ENCODE measurements around the gene MSANTD2.

The MSANTD2 gene

DNA sequence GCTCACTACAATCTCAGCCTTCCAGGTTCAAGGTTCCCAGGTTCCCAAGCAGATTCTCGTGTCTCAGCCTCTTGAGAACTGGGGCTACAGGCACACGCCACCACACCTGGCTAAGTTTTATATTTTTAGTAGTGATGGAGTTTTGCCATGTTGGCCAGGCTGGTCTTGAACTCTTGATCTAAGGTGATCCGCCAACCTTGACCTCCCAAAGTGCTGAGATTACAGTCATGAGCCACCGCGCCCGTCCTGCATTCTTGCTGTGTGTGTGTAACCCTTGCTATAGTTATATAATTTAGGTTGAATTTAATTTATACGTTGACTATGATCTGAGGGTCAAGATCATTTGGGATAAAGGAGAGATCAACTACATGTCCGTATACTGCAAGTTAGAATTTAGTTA, 35.7 kb upstream of the MSANTD2 start:
- no peaks in the 10 kb centered on the region for H3F3A ChIP-seq (ENCODE audit: insufficient read depth, low read length)
- H3K27me3 ChIP-seq (ENCODE audit: insufficient read depth, low read length), result no peaks in the 10 kb centered on the region
- no peak overlapping the region for H3K9ac ChIP-seq (ENCODE audit: low read length)
- H3K4me1 ChIP-seq (ENCODE audit: insufficient read depth, low read length, severe bottlenecking), result peaks cover 5% of the 10 kb centered on the region
- no peaks in the 10 kb centered on the region for H3K9me3 ChIP-seq (ENCODE audit: low read length)
- H3K36me3 ChIP-seq (ENCODE audit: insufficient read depth, low read length), result no peaks in the 10 kb centered on the region
- no peak overlapping the region for H2AFZ ChIP-seq (ENCODE audit: low read length)
- no peak overlapping the region for H3K4me2 ChIP-seq (ENCODE audit: low read length)
- no peaks in the 10 kb centered on the region for H3K9me2 ChIP-seq (ENCODE audit: low read depth, low read length)
- TF ChIP-seq EZH2 (IDR thresholded peaks at IDR 0.05; ENCODE audit: borderline replicate concordance, low read length), result no peak
- H4K20me1 ChIP-seq (ENCODE audit: insufficient read depth, low read length), result no peaks in the 10 kb centered on the region
- no peaks in the 10 kb centered on the region for H3K79me2 ChIP-seq (ENCODE audit: insufficient read depth, low read length)
- no peak overlapping the region for H3K27ac ChIP-seq (ENCODE audit: low read depth, low read length, poor library complexity, severe bottlenecking)
- H3K4me3 ChIP-seq (ENCODE audit: low read depth, low read length, poor library complexity, severe bottlenecking), result no peak overlapping the region

DNA sequence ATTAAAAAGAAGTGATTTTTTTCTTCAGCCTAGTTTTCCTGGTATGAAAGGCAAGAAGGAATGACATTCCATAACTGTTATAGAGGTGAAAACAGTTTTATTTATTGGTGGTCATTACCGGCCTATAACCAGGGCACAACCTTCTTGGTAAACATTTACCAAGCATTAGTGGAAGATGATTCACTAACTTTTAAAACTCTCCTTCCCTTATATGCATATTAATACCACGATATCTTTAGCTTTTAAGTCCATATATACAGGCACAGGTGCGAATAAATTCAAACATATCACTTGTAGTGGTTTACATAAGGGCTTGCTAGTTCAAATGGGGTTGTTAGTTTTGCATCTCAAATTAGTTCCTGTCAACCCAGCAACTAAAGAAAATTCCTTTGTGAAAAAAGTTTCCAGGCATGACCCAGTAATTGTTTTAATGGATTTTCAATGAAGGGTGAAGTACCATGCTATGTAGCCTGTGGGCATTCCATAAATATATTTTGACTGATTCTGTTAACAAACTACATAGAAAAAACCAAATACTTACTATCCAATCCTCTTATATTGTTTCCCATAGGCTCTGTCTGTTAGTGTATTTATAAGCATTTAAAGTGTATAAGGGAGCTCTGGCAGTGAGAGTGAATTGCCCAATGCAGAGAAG, 34.4 kb upstream of the MSANTD2 start:
- Histone ChIP-seq H3K4me1 (ENCODE audit: insufficient read depth, low read length, severe bottlenecking) (peaks cover 5% of the 10 kb centered on the region), H2AFZ (ENCODE audit: low read length) (no peak overlapping the region), H3K27me3 (ENCODE audit: insufficient read depth, low read length) (no peaks in the 10 kb centered on the region), H3K79me2 (ENCODE audit: insufficient read depth, low read length) (no peaks in the 10 kb centered on the region), H3K4me2 (ENCODE audit: low read length) (no peak overlapping the region), H3K27ac (ENCODE audit: low read depth, low read length, poor library complexity, severe bottlenecking) (no peak overlapping the region), H3K9ac (ENCODE audit: low read length) (no peak overlapping the region), H3K4me3 (ENCODE audit: low read depth, low read length, poor library complexity, severe bottlenecking) (no peak overlapping the region), H3K9me2 (ENCODE audit: low read depth, low read length) (no peaks in the 10 kb centered on the region), H3K9me3 (ENCODE audit: low read length) (no peaks in the 10 kb centered on the region), H4K20me1 (ENCODE audit: insufficient read depth, low read length) (no peaks in the 10 kb centered on the region), H3K36me3 (ENCODE audit: insufficient read depth, low read length) (no peaks in the 10 kb centered on the region), H3F3A (ENCODE audit: insufficient read depth, low read length) (no peaks in the 10 kb centered on the region)
- TF ChIP-seq, protein P1, sequence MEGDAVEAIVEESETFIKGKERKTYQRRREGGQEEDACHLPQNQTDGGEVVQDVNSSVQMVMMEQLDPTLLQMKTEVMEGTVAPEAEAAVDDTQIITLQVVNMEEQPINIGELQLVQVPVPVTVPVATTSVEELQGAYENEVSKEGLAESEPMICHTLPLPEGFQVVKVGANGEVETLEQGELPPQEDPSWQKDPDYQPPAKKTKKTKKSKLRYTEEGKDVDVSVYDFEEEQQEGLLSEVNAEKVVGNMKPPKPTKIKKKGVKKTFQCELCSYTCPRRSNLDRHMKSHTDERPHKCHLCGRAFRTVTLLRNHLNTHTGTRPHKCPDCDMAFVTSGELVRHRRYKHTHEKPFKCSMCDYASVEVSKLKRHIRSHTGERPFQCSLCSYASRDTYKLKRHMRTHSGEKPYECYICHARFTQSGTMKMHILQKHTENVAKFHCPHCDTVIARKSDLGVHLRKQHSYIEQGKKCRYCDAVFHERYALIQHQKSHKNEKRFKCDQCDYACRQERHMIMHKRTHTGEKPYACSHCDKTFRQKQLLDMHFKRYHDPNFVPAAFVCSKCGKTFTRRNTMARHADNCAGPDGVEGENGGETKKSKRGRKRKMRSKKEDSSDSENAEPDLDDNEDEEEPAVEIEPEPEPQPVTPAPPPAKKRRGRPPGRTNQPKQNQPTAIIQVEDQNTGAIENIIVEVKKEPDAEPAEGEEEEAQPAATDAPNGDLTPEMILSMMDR (IDR thresholded peaks at IDR 0.05; ENCODE audit: low read length), result no peak
- TF ChIP-seq EZH2 (IDR thresholded peaks at IDR 0.05; ENCODE audit: borderline replicate concordance, low read length), result no peak

DNA sequence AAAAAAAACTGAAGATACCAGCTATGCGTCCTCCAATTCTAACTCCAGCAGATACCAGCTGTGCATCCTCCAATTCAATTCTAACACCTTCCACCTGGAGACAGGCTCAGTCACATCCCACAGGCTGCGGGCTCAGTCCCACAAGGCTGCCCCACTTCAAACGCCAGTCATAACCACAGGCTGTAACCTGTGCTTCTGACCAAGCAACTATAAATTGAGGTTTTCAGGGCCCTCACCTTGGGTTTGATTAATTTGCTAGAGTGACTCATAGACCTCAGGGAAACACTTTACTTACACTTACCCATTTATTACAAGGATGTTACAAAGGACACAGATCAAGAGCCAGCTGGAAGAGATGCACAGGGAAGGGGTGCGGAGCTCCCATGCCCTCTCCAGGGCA, 32.4 kb upstream of the MSANTD2 start:
- Histone ChIP-seq H3K4me3 (ENCODE audit: low read depth, low read length, poor library complexity, severe bottlenecking) (no peak overlapping the region), H3F3A (ENCODE audit: insufficient read depth, low read length) (no peaks in the 10 kb centered on the region), H4K20me1 (ENCODE audit: insufficient read depth, low read length) (no peaks in the 10 kb centered on the region), H3K36me3 (ENCODE audit: insufficient read depth, low read length) (no peaks in the 10 kb centered on the region), H3K9me2 (ENCODE audit: low read depth, low read length) (no peaks in the 10 kb centered on the region), H3K79me2 (ENCODE audit: insufficient read depth, low read length) (no peaks in the 10 kb centered on the region), H3K4me1 (ENCODE audit: insufficient read depth, low read length, severe bottlenecking) (peaks cover 5% of the 10 kb centered on the region), H2AFZ (ENCODE audit: low read length) (no peak overlapping the region), H3K27ac (ENCODE audit: low read depth, low read length, poor library complexity, severe bottlenecking) (no peak overlapping the region), H3K9me3 (ENCODE audit: low read length) (no peaks in the 10 kb centered on the region), H3K4me2 (ENCODE audit: low read length) (no peak overlapping the region), H3K27me3 (ENCODE audit: insufficient read depth, low read length) (no peaks in the 10 kb centered on the region), H3K9ac (ENCODE audit: low read length) (no peak overlapping the region)
- TF ChIP-seq, protein P1 (IDR thresholded peaks at IDR 0.05; ENCODE audit: low read length), result no peak
- TF ChIP-seq EZH2 (IDR thresholded peaks at IDR 0.05; ENCODE audit: borderline replicate concordance, low read length), result no peak

DNA sequence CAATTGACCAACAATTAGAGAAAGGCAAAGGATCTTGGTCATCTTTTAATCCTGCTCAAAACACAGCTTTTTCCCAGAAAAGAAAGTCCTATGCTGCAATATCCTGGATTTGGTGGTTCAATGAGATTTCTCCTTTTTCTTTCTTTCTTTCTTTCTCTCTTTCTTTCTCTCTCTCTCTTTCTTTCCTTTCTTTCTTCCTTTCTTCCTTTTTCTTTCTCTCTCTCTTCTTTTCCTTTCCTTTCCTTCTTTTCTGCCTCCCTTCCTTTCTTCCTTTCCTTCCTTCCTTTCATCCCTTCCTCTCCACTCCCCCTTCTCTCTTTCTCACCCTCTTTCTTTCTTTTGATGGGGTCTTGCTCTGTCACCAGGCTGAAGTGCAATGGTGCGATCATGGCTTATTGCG, 31.7 kb upstream of the MSANTD2 start:
- no peak for TF ChIP-seq EZH2 (IDR thresholded peaks at IDR 0.05; ENCODE audit: borderline replicate concordance, low read length)
- TF ChIP-seq, protein P1 (IDR thresholded peaks at IDR 0.05; ENCODE audit: low read length), result no peak
- H3K9me3 ChIP-seq (ENCODE audit: low read length), result no peaks in the 10 kb centered on the region
- peaks cover 5% of the 10 kb centered on the region for H3K4me1 ChIP-seq (ENCODE audit: insufficient read depth, low read length, severe bottlenecking)
- H2AFZ ChIP-seq (ENCODE audit: low read length), result no peak overlapping the region
- H3K9me2 ChIP-seq (ENCODE audit: low read depth, low read length), result no peaks in the 10 kb centered on the region
- H4K20me1 ChIP-seq (ENCODE audit: insufficient read depth, low read length), result no peaks in the 10 kb centered on the region
- H3K27me3 ChIP-seq (ENCODE audit: insufficient read depth, low read length), result no peaks in the 10 kb centered on the region
- no peak overlapping the region for H3K4me3 ChIP-seq (ENCODE audit: low read depth, low read length, poor library complexity, severe bottlenecking)
- no peak overlapping the region for H3K27ac ChIP-seq (ENCODE audit: low read depth, low read length, poor library complexity, severe bottlenecking)
- H3K4me2 ChIP-seq (ENCODE audit: low read length), result no peak overlapping the region
- no peak overlapping the region for H3K9ac ChIP-seq (ENCODE audit: low read length)
- no peaks in the 10 kb centered on the region for H3K79me2 ChIP-seq (ENCODE audit: insufficient read depth, low read length)
- no peaks in the 10 kb centered on the region for H3K36me3 ChIP-seq (ENCODE audit: insufficient read depth, low read length)
- H3F3A ChIP-seq (ENCODE audit: insufficient read depth, low read length), result no peaks in the 10 kb centered on the region

Measured in OCI-LY1 (cell line).